Testis (tissue), 3 donors: ENCODE data around the gene RLIM. TPM values are rescaled to one million over a fixed set of nuclear protein-coding genes. Genes with fewer than 3 reads are reported as not detected.
A peak's percentile ranks its signal among the peaks of the same experiment; 100 is the strongest.

ENCODE experiments used
- DNase-seq: peaks from one replicate; pipeline ENCODE4 v3.0.0-alpha.2; 2019
- H3K27ac ChIP-seq, 2 donors: fragments of 200-600 bp; sonication (generic); one replicate each; pipeline ENCODE4 v1.5.1; 2019
- H3K27me3 ChIP-seq: fragments of 200-600 bp; sonication (generic); one replicate; pipeline ENCODE4 v1.5.1; 2019
- H3K36me3 ChIP-seq: fragments of 200-600 bp; sonication (generic); one replicate; pipeline ENCODE4 v1.5.1; 2017; ENCODE audit warnings: low read depth; ENCODE audit errors: missing control alignments
- H3K4me1 ChIP-seq: fragments of 200-600 bp; sonication (generic); one replicate; pipeline ENCODE4 v1.5.1; 2019
- H3K4me3 ChIP-seq, 2 donors: fragments of 200-600 bp; sonication (generic); one replicate each; pipeline ENCODE4 v1.5.1; 2017 to 2019
- H3K9me3 ChIP-seq: fragments of 200-600 bp; sonication (generic); one replicate; pipeline ENCODE4 v1.5.1; 2017
- CTCF ChIP-seq, 3 experiments: fragments of 450-650 bp in 2 of 3; fragments of 200-600 bp in 1 of 3; sonication (generic) in 1 of 3; IDR thresholded peaks; one replicate each; pipeline ENCODE4 v1.5.1; 2016 to 2019; ENCODE audit warnings: antibody characterized with exemption in 3 of 3, mild to moderate bottlenecking in 2 of 3, moderate library complexity in 1 of 3
- POLR2A ChIP-seq: fragments of 450-650 bp; IDR thresholded peaks from one replicate; pipeline ENCODE4 v1.6.1; 2017; ENCODE audit warnings: antibody characterized with exemption, mild to moderate bottlenecking, moderate library complexity
- WGBS, 2 donors: methylation state at CpG; one replicate each; pipeline ENCODE4 v1.1.5; 2018; 5-methylcytosine and 5-hydroxymethylcytosine counted together
- intact Hi-C: fragments of 100-400 bp; cut with DNase I; formaldehyde crosslinking; loops from one replicate; pipeline ENCODE4 v1.15.1; 2023; ENCODE audit warnings: low total_unique reads
- polyA plus RNA-seq: library from polyadenylated mRNA; stranded (reverse); fragments of 350-450 nt; fragmentation: Illumina TruSeq; extraction: RNeasy Lipid Tissue Mini Kit (QIAGEN cat#74804); gene quantifications from one replicate; pipeline ENCODE4 v1.2.3, GENCODE V29; 2014; ENCODE audit warnings: low read depth, low replicate concordance; ENCODE audit not compliant: insufficient read depth
- total RNA-seq, 2 donors: library from RNA; depleted of rRNA; stranded (reverse); fragments of >200 nt; gene quantifications; one replicate each; pipeline ENCODE4 v1.2.3, GENCODE V29; 2016

The RLIM gene
- total and polyA plus RNA-seq, 3 donors from 2014 or later, result 11.5 to 30.9 (median 29.7) TPM

DNA sequence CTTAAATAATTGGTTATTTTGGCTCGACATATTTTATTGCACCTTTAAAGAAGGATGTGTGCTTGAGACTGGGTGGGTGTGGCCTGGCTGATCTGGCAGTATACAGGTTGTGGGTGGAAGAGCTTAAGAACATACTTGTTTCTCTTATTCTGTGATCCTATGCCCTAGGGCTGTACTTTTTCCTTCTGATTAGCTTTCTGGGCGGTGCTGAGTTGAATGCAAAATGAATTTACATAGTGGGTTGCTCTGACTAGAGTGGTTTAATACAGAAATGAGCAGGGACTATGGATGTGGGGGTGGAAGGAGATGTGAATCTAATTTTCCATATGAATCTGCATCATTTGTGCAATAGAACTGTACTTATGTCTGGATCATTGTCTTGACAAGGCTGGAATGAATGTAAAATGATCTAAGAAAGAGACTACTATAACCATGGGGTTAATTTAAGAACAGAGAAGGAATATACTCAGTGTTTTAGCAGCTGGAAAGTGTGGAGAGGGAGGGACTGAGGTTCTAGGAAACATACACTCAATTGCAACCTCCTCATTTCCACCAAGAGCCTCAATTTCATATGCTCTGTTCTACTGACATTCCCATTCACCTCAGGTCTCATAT is 73.7 kb downstream of the RLIM start:
- TF ChIP-seq CTCF (IDR thresholded peaks at IDR 0.05) (no peak), POLR2A (no peak)
- DNase-seq, result no peak
- H3K27ac ChIP-seq, result no peak overlapping the region
- intact Hi-C loops, result no loop called here
- no peaks in the 10 kb centered on the region for H3K4me1 ChIP-seq
- 60 to 77% methylated on average over 2 of the region's 2 CpGs for WGBS, 2 donors
- H3K4me3 ChIP-seq, result no peak overlapping the region
- no peaks in the 10 kb centered on the region for H3K9me3 ChIP-seq
- no peaks in the 10 kb centered on the region for H3K27me3 ChIP-seq
- H3K36me3 ChIP-seq, result no peaks in the 10 kb centered on the region

DNA sequence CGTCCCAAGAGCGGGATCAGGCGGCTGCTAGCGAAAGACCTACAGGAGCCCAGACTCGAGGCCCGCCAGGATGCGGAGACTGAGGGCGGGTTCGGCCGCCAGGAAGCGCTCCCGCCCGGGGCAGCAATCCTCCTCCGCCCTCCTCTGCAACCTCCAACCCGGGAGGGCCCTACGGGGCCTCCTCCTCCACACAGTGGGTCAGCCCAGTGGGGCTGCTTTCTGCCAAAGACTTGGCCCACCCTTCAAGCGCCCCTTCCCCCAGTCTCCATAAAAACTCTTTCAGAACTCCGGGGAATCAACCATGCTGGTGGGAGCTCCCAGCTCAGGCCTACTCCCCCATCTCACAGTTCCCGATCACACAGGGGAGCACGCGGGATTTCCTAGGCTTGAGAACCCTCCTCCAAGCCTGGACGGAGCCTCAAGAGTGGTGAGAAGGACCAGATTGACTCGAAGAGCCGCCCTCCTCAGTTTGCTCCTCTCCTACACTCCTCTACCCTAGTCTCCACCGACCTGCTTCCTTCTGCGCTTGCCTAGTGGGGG is 77.5 kb downstream of the RLIM start:
- DNase-seq, result peak; percentile 54
- no peak for TF ChIP-seq CTCF (IDR thresholded peaks at IDR 0.05)
- TF ChIP-seq POLR2A, result no peak
- intact Hi-C loops, result loop anchor here (10.0 kb wide), 1 partner anchor 152 kb away; no protein-coding TSS in a partner anchor

DNA sequence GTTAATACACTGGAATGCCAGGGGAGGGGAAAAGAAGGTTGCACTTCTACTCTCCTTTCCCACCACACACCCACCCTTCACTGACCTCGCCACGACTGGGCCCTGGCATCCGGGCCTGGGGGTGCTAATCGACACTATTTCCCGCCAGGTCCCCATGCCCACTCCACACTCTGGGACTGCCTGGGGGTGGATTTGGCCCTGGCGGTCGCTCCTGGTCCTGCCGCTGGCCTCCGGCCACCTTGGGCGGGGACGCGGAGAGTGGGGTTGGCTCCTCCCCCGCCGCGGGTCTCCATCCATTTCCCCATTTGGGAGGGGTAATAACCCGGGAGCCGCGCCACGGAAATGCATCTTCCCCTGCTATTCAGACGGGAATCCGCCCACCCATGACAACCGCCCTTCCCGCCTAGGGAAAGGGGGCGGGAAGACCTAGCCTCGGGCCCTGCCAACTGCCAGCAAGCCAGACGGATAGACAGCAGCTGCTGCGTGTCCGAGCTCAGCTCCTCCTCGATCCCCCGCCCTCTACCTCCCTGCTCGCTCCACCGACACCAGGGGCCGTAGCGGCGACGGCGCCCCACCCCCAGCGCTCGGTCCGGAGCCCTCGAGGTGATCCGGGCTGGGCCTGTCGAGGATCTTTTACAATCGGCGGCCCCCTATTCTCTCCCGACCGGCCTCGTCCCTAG is 78.1 kb downstream of the RLIM start:
- no peaks in the 10 kb centered on the region for H3K36me3 ChIP-seq

More for the DNA sequence above, 77.5 kb downstream of the RLIM start:
- Histone ChIP-seq H3K36me3 (no peaks in the 10 kb centered on the region), H3K4me3 (peak overlapping the region; percentile 32 to 56), H3K27me3 (no peaks in the 10 kb centered on the region), H3K4me1 (no peaks in the 10 kb centered on the region), H3K27ac (peak overlapping the region; percentile 70 to 84), H3K9me3 (no peaks in the 10 kb centered on the region)
- WGBS, 2 donors, result 10 to 14% methylated on average over 2 to 4 of the region's 26 CpGs

DNA sequence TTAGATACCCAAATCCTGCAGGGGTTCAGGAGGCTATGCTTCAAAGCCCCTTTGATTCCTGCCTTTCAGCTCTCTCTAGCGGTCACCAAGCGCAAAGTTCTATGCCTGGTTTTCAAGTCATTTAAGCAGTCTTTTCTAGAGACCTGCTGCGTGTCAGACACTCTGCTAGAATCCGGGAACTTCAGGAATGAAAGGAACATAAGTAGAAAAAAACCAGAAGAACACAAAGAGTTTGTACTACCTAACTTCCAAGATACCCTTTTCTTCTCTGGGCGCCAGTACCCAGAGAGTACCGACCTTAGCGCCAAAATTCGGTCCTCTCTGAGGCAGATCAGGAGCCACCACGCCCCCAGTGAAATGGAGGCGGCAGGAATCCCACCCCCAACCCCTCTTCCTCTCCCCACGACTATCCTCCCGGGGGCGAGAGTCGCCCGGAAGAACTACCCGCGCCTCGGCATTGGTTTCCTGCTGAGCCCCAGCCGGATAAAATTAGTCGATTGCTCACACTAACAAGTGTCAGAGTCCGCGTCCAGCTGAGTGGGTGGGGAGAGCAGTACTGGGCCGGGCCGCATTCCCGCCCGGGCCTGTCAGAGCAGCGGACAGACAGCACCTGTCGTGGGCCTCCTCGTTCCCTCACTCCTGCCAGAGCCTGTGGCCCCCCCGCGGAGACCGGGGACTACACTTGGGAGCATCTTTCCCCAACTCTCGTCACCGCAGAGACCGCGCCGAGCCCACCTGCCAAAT is 78.8 kb downstream of the RLIM start:
- 0 to 3% methylated on average over 9 to 29 of the region's 37 CpGs for WGBS, 2 donors

More for the DNA sequence above, 78.1 kb downstream of the RLIM start:
- peak; percentile 79 for DNase-seq
- TF ChIP-seq CTCF (IDR thresholded peaks at IDR 0.05), result peak in 2 of 3 experiments; percentile 5 to 11
- no peak for TF ChIP-seq POLR2A
- Histone ChIP-seq H3K27me3 (no peaks in the 10 kb centered on the region), H3K9me3 (no peaks in the 10 kb centered on the region), H3K27ac (peak overlapping the region; percentile 70 to 84), H3K4me3 (peak overlapping the region; percentile 32 to 56), H3K4me1 (no peaks in the 10 kb centered on the region)
- intact Hi-C loops, result loop anchor here (10.0 kb wide), 1 partner anchor 151 kb away; no protein-coding TSS in a partner anchor
- WGBS, 2 donors, result 5% methylated on average over 32 of the region's 48 CpGs; no CpG with 5 or more reads in 1 of the 2 donors

More for the DNA sequence above, 78.8 kb downstream of the RLIM start:
- intact Hi-C loops, result loop anchor here (10.0 kb wide), 1 partner anchor 151 kb away; no protein-coding TSS in a partner anchor
- no peak for TF ChIP-seq POLR2A
- Histone ChIP-seq H3K36me3 (no peaks in the 10 kb centered on the region), H3K27me3 (no peaks in the 10 kb centered on the region), H3K4me3 (peak overlapping the region; percentile 32 to 56), H3K27ac (peak overlapping the region; percentile 70 to 84), H3K9me3 (no peaks in the 10 kb centered on the region), H3K4me1 (no peaks in the 10 kb centered on the region)
- peak; percentile 70 for DNase-seq

Other genes starting within 250 kb of the RLIM start
- 1 to 10 TPM; 2.6 to 3.2 TPM for gene SLC16A2, start 193.1 kb downstream of the RLIM start, total RNA-seq
- gene SLC16A2, start 193.1 kb downstream of the RLIM start, polyA plus RNA-seq, result 6.7 TPM